ENCODE data around the gene BPIFB4. TPM values are rescaled to one million over a fixed set of nuclear protein-coding genes. Genes with fewer than 3 reads are reported as not detected.

BPIFB4 gene
- total RNA-seq, 5 donors from 2014 or later (not counting 1 experiment from before 2014, with no cell fraction given): not detected

DNA sequence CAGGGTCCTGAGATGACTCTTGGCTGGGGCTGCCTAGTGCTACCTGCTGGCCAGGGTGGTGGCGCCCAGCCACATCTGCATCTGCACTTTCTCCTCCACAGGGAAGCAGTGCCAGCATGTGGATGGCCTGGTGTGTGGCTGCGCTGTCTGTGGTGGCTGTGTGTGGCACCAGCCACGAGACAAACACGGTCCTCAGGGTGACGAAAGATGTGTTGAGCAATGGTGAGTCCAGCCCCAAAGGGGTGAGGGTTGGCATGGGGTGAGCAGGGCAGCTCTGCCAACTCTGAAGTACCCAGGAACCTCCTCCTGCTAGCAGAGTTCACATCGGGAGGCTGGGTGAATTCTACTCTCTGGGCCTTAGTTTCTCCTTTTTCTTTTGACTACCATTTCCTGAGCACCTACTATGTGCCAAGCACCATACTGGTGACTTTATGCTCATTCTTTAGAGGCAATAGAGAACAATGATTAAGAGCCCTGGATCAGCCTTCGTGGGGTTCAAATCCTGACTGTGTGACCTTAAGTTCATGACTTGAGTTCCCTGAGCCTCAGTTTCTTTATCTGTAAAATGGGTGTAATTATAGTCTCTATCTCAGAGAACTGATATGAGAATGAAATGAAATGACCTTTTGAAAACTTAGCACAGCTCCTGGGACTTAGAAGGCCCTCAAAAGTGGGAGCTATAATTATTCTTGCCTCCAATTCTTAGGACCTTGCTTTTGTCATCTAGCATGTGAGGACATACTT, 2.1 kb downstream of the BPIFB4 start:
- no peak overlapping the region for H3K27ac ChIP-seq (ENCODE audit: low read length)
- Mint-ChIP-seq H3K4me3 (no peak overlapping the region), H3K27ac (no peak overlapping the region), H3K4me1 (peaks cover 0 to 3% (median 0%) of the 10 kb centered on the region in 3 donors), H3K36me3 (no peaks in the 10 kb centered on the region), H3K9me3 (no peaks in the 10 kb centered on the region), H3K27me3 (peaks cover 0 to 3% of the 10 kb centered on the region in 2 donors)
- peaks cover 0 to 1% of the 10 kb centered on the region in 2 experiments for H3K27me3 ChIP-seq (replicated peaks in 1 of 2; ENCODE audit: control insufficient read depth in 2 of 2, extremely low read depth in 1 of 2, insufficient read depth in 2 of 2, low read length in 1 of 2)
- H3K4me3 ChIP-seq (ENCODE audit: control insufficient read depth in 1 of 2, extremely low read depth in 1 of 2, low read length in 1 of 2): no peak overlapping the region
- ATAC-seq (replicated peaks in 1 of 4) (no peak), DNase-seq (no peak)
- peaks cover 0 to 2% of the 10 kb centered on the region in 2 experiments for H3K4me1 ChIP-seq (ENCODE audit: control insufficient read depth in 1 of 2, extremely low read depth in 1 of 2, insufficient read depth in 2 of 2, low read length in 2 of 2)
- ChIA-PET CTCF (no interaction called here), POLR2A (no interaction called here)
- 72% methylated on average over 6 of the region's 7 CpGs for WGBS (ENCODE audit: insufficient coverage)
- H3K9me3 ChIP-seq: no peaks in the 10 kb centered on the region
- no peaks in the 10 kb centered on the region for H3K36me3 ChIP-seq (ENCODE audit: control insufficient read depth in 2 of 2, extremely low read depth in 1 of 2, insufficient read depth in 1 of 2, low read length in 1 of 2)

DNA sequence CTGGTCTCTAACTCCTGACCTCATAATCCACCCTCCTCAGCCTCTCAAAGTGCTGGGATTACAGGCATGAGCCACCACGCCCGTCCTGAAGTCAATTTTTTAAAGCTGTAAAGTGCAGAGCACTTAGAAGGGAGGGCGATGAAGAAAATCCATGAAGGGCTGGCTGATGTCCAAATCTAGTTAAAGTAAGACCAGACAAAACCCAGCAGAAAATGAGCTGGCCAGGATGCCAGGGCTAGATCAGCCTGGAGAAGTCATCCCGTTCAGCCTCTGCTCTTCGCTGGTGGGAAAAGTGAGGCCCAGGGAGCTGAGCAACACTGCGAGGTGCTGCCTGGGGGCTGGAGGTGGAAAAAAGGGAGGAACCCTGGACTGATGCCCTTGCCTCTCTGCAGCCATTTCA, 3.1 kb downstream of the BPIFB4 start:
- H3K4me1 Mint-ChIP-seq: no peaks in the 10 kb centered on the region
- H3K4me3 ChIP-seq (ENCODE audit: control insufficient read depth in 1 of 2, extremely low read depth in 1 of 2, low read length in 1 of 2): no peak overlapping the region
- POLR2A ChIA-PET: no interaction called here
- peaks cover 0 to 3% of the 10 kb centered on the region in 2 donors for H3K27me3 Mint-ChIP-seq
- no peaks in the 10 kb centered on the region for H3K9me3 ChIP-seq
- no peak overlapping the region for H3K27ac Mint-ChIP-seq
- CTCF ChIA-PET: no interaction called here
- no peaks in the 10 kb centered on the region for H3K4me1 ChIP-seq (ENCODE audit: control insufficient read depth in 1 of 2, extremely low read depth in 1 of 2, insufficient read depth in 2 of 2, low read length in 2 of 2)
- ATAC-seq (replicated peaks in 1 of 4) (no peak), DNase-seq (no peak)
- H3K9me3 Mint-ChIP-seq: no peaks in the 10 kb centered on the region
- H3K4me3 Mint-ChIP-seq: no peak overlapping the region
- H3K27ac ChIP-seq (ENCODE audit: low read length): no peak overlapping the region
- no peaks in the 10 kb centered on the region for H3K36me3 ChIP-seq (ENCODE audit: control insufficient read depth in 2 of 2, extremely low read depth in 1 of 2, insufficient read depth in 1 of 2, low read length in 1 of 2)
- H3K36me3 Mint-ChIP-seq: no peaks in the 10 kb centered on the region
- 81% methylated on average over 4 of the region's 6 CpGs for WGBS (ENCODE audit: insufficient coverage)
- no peaks in the 10 kb centered on the region for H3K27me3 ChIP-seq (replicated peaks in 1 of 2; ENCODE audit: control insufficient read depth in 2 of 2, extremely low read depth in 1 of 2, insufficient read depth in 2 of 2, low read length in 1 of 2)

DNA sequence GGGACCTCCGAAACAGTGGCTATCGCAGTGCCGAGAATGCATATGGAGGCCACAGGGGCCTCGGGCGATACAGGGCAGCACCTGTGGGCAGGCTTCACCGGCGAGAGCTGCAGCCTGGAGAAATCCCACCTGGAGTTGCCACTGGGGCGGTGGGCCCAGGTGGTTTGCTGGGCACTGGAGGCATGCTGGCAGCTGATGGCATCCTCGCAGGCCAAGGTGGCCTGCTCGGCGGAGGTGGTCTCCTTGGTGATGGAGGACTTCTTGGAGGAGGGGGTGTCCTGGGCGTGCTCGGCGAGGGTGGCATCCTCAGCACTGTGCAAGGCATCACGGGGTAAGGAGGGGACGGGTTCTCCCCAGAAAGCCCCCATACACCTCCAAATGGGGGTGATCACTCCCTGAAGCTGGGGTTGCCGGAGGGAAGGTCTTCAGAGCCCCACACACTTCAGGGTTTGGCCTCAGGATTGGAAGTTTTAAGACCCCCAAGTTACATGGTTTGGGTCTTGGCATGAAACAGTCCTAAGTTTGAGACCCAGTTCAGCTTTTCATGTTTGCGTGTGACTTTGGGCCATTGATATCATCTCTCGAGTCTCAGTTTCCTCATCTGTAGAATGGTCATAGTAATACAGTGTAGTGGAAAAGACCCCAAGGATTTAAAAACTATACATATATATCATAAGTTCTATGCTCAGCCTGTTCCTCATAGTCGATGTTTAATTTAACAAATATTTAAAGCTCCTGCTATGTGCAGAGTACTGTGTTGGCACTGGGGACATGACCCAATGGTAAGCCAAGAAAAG, 4.3 kb downstream of the BPIFB4 start:
- Histone ChIP-seq H3K27me3 (replicated peaks in 1 of 2; ENCODE audit: control insufficient read depth in 2 of 2, extremely low read depth in 1 of 2, insufficient read depth in 2 of 2, low read length in 1 of 2) (no peaks in the 10 kb centered on the region), H3K4me1 (ENCODE audit: control insufficient read depth in 1 of 2, extremely low read depth in 1 of 2, insufficient read depth in 2 of 2, low read length in 2 of 2) (no peaks in the 10 kb centered on the region), H3K9me3 (no peaks in the 10 kb centered on the region), H3K27ac (ENCODE audit: low read length) (no peak overlapping the region), H3K4me3 (ENCODE audit: control insufficient read depth in 1 of 2, extremely low read depth in 1 of 2, low read length in 1 of 2) (no peak overlapping the region), H3K36me3 (ENCODE audit: control insufficient read depth in 2 of 2, extremely low read depth in 1 of 2, insufficient read depth in 1 of 2, low read length in 1 of 2) (no peaks in the 10 kb centered on the region)
- DNase-seq: no peak
- H3K4me3 Mint-ChIP-seq: no peak overlapping the region
- no peaks in the 10 kb centered on the region for H3K4me1 Mint-ChIP-seq
- no peaks in the 10 kb centered on the region for H3K36me3 Mint-ChIP-seq
- no peaks in the 10 kb centered on the region for H3K9me3 Mint-ChIP-seq
- ChIA-PET CTCF (no interaction called here), POLR2A (no interaction called here)
- H3K27me3 Mint-ChIP-seq: peaks cover 0 to 1% of the 10 kb centered on the region in 2 donors
- WGBS (ENCODE audit: insufficient coverage): 88% methylated on average over 8 of the region's 20 CpGs
- no peak overlapping the region for H3K27ac Mint-ChIP-seq
- ATAC-seq (replicated peaks in 1 of 4): no peak

DNA sequence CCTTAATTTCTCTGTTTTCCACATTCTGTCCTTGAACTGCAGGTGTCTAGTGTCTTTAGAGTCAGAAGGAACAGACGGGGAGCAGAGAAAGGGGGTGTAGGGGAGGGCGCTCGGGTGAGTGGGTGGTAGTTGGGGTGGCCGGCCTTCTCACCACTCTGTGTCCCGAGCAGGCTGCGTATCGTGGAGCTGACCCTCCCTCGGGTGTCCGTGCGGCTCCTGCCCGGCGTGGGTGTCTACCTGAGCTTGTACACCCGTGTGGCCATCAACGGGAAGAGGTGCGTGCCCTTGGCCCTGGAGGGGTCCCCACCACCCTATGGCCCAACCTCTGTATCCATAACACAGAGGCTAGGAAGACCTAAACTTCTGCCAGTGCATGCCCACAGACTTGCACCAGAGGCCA, 5.3 kb downstream of the BPIFB4 start:
- Mint-ChIP-seq H3K27ac (no peak overlapping the region), H3K4me3 (no peak overlapping the region), H3K27me3 (peaks cover 0 to 1% of the 10 kb centered on the region in 2 donors), H3K36me3 (no peaks in the 10 kb centered on the region), H3K4me1 (no peaks in the 10 kb centered on the region), H3K9me3 (no peaks in the 10 kb centered on the region)
- Histone ChIP-seq H3K27me3 (replicated peaks in 1 of 2; ENCODE audit: control insufficient read depth in 2 of 2, extremely low read depth in 1 of 2, insufficient read depth in 2 of 2, low read length in 1 of 2) (no peaks in the 10 kb centered on the region), H3K4me3 (ENCODE audit: control insufficient read depth in 1 of 2, extremely low read depth in 1 of 2, low read length in 1 of 2) (no peak overlapping the region), H3K9me3 (no peaks in the 10 kb centered on the region), H3K27ac (ENCODE audit: low read length) (no peak overlapping the region), H3K36me3 (ENCODE audit: control insufficient read depth in 2 of 2, extremely low read depth in 1 of 2, insufficient read depth in 1 of 2, low read length in 1 of 2) (no peaks in the 10 kb centered on the region), H3K4me1 (ENCODE audit: control insufficient read depth in 1 of 2, extremely low read depth in 1 of 2, insufficient read depth in 2 of 2, low read length in 2 of 2) (no peaks in the 10 kb centered on the region)
- DNase-seq: no peak
- POLR2A ChIA-PET: no interaction called here
- WGBS (ENCODE audit: insufficient coverage): 91% methylated on average over 10 of the region's 15 CpGs
- no peak for ATAC-seq (replicated peaks in 1 of 4)
- CTCF ChIA-PET: no interaction called here

DNA sequence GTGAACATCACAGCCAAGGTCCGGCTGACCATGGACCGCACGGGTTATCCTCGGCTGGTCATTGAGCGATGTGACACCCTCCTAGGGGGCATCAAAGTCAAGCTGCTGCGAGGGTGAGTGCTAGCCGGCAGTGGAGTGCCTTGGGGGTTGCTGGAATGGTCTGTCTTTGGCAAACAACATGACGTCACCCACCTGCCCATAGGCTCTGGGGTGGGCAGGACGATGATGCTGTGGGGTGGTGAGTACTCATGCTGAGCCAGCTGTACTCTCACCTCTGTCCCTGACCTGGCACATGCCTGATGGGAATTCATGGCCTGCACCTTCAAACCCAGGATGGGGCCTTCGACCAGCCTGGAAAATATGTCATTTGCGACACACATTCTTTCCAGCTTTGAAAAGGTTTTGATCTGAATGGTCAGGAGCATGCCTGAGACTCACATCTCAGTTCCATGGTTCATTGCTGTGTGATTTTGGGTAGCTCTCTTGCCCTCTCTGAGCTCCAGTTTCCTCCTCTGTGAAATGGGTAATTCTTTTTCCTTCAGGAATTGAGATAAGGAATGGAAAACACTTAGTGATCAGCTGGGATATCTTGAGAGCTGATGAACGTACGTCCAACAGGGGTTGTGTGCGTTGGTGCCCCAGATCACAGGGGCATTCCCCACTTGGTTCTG, 6.7 kb downstream of the BPIFB4 start:
- WGBS (ENCODE audit: insufficient coverage): 97% methylated on average over 8 of the region's 14 CpGs
- Mint-ChIP-seq H3K4me1 (no peaks in the 10 kb centered on the region), H3K36me3 (no peaks in the 10 kb centered on the region), H3K4me3 (no peak overlapping the region), H3K9me3 (no peaks in the 10 kb centered on the region), H3K27me3 (no peaks in the 10 kb centered on the region), H3K27ac (no peak overlapping the region)
- H3K9me3 ChIP-seq: no peaks in the 10 kb centered on the region
- ChIA-PET POLR2A (no interaction called here), CTCF (no interaction called here)
- H3K36me3 ChIP-seq (ENCODE audit: control insufficient read depth in 2 of 2, extremely low read depth in 1 of 2, insufficient read depth in 1 of 2, low read length in 1 of 2): no peaks in the 10 kb centered on the region
- no peak for ATAC-seq (replicated peaks in 1 of 4)
- H3K4me3 ChIP-seq (ENCODE audit: control insufficient read depth in 1 of 2, extremely low read depth in 1 of 2, low read length in 1 of 2): no peak overlapping the region
- H3K27me3 ChIP-seq (replicated peaks in 1 of 2; ENCODE audit: control insufficient read depth in 2 of 2, extremely low read depth in 1 of 2, insufficient read depth in 2 of 2, low read length in 1 of 2): no peaks in the 10 kb centered on the region
- H3K4me1 ChIP-seq (ENCODE audit: control insufficient read depth in 1 of 2, extremely low read depth in 1 of 2, insufficient read depth in 2 of 2, low read length in 2 of 2): no peaks in the 10 kb centered on the region
- no peak overlapping the region for H3K27ac ChIP-seq (ENCODE audit: low read length)
- no peak for DNase-seq

DNA sequence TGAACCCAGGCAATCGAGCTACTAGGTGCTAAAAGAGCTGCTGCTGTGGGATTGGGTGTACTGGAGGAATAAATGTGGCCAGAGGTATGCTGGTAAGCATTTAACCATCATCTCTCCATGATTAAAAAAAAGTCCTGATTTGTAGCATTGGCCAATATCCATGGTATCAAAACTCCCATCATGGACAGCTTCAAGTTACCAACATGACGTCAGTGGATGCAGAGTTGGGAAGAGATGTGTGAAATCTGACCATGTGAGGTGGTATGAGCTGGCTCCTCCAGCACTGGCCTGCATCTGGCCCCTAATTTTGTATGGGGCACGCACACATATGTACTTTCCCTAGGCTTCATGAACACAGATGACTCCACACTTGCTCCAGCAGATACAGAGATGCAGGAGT, 11.7 kb downstream of the BPIFB4 start:
- Mint-ChIP-seq H3K27me3 (no peaks in the 10 kb centered on the region), H3K4me1 (peaks cover 2 to 5% (median 5%) of the 10 kb centered on the region in 3 donors), H3K4me3 (no peak overlapping the region), H3K9me3 (no peaks in the 10 kb centered on the region), H3K27ac (no peak overlapping the region), H3K36me3 (no peaks in the 10 kb centered on the region)
- 64% methylated on average over 2 of the region's 3 CpGs for WGBS (ENCODE audit: insufficient coverage)
- Histone ChIP-seq H3K27me3 (replicated peaks in 1 of 2; ENCODE audit: control insufficient read depth in 2 of 2, extremely low read depth in 1 of 2, insufficient read depth in 2 of 2, low read length in 1 of 2) (no peaks in the 10 kb centered on the region), H3K27ac (ENCODE audit: low read length) (no peak overlapping the region), H3K4me3 (ENCODE audit: control insufficient read depth in 1 of 2, extremely low read depth in 1 of 2, low read length in 1 of 2) (no peak overlapping the region), H3K4me1 (ENCODE audit: control insufficient read depth in 1 of 2, extremely low read depth in 1 of 2, insufficient read depth in 2 of 2, low read length in 2 of 2) (peaks cover 0 to 7% of the 10 kb centered on the region in 2 experiments), H3K36me3 (ENCODE audit: control insufficient read depth in 2 of 2, extremely low read depth in 1 of 2, insufficient read depth in 1 of 2, low read length in 1 of 2) (no peaks in the 10 kb centered on the region), H3K9me3 (no peaks in the 10 kb centered on the region)
- POLR2A ChIA-PET: no interaction called here
- ATAC-seq (replicated peaks in 1 of 4) (no peak), DNase-seq (no peak)
- CTCF ChIA-PET: interaction anchor here in 1 of 2 donors (0.6 kb wide), 1 partner anchor 187 kb away, joined by 5 read pairs; no protein-coding TSS in a partner anchor
